ENCODE data around the gene RCAN3.

DNA sequence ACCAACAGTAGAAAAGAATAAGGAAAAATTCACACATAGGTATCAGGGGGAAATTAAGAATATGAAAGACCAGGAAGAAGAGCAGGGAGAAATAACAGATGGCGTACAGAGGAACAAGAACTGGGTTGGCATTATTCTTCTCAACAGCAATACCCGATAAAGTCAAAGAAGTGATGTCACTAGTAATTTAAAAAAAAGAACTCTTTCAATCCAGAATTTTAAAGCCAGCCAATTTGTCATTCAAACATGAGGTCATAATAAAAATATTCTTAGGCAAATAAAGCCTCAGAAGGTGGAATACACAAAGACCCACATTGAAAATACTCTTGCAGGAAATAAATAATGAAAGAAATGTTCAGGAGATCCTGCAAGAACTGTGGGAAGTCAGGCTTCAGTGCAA, 62.1 kb downstream of the RCAN3 start:
- TF ChIP-seq, protein P1, sequence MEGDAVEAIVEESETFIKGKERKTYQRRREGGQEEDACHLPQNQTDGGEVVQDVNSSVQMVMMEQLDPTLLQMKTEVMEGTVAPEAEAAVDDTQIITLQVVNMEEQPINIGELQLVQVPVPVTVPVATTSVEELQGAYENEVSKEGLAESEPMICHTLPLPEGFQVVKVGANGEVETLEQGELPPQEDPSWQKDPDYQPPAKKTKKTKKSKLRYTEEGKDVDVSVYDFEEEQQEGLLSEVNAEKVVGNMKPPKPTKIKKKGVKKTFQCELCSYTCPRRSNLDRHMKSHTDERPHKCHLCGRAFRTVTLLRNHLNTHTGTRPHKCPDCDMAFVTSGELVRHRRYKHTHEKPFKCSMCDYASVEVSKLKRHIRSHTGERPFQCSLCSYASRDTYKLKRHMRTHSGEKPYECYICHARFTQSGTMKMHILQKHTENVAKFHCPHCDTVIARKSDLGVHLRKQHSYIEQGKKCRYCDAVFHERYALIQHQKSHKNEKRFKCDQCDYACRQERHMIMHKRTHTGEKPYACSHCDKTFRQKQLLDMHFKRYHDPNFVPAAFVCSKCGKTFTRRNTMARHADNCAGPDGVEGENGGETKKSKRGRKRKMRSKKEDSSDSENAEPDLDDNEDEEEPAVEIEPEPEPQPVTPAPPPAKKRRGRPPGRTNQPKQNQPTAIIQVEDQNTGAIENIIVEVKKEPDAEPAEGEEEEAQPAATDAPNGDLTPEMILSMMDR (IDR thresholded peaks at IDR 0.05), result no peak
- TF ChIP-seq POLR2A (IDR thresholded peaks at IDR 0.05) (no peak), EP300 (IDR thresholded peaks at IDR 0.05) (no peak)
